Cardiac muscle cell (in vitro differentiated cells and primary cell): Measurements from ENCODE around the gene PRAMEF17. TPM values are rescaled to one million over a fixed set of nuclear protein-coding genes. Genes with fewer than 3 reads are reported as not detected.
"Not testable (repeated sequence)": the region's sequence is repeated elsewhere in the genome, so short reads cannot be mapped to it uniquely, and the experiment has no call there.

Experiments
- DNase-seq, 2 donors: peaks; one replicate each; pipeline versions ENCODE4 v3.0.0 to v3.0.0-alpha.2; 2010 to 2017; ENCODE audit warnings: low read depth in 1 of 2, low spot score in 1 of 2
- H3K27ac ChIP-seq: fragments of 200-600 bp; sonication (generic); 2 replicates; pipeline ENCODE4 v1.5.1; 2016
- H3K27me3 ChIP-seq: fragments of 200-600 bp; sonication (generic); 2 replicates; pipeline ENCODE4 v1.6.0; 2016; ENCODE audit warnings: control low read depth
- H3K36me3 ChIP-seq: fragments of 200-600 bp; sonication (generic); 2 replicates; pipeline ENCODE4 v1.5.1; 2016; ENCODE audit warnings: control low read depth
- H3K4me1 ChIP-seq: fragments of 200-600 bp; sonication (generic); 2 replicates; pipeline ENCODE4 v1.8.1; 2017; ENCODE audit warnings: low read depth, mild to moderate bottlenecking, mixed run types
- H3K4me3 ChIP-seq: fragments of 200-600 bp; sonication (generic); 2 replicates; pipeline ENCODE4 v1.5.1; 2016; ENCODE audit warnings: mild to moderate bottlenecking
- H3K9me3 ChIP-seq: fragments of 200-600 bp; sonication (generic); 2 replicates; pipeline ENCODE4 v1.5.1; 2017; ENCODE audit warnings: low read depth, mild to moderate bottlenecking, control low read depth
- polyA plus RNA-seq: library from polyadenylated mRNA; unstranded; fragments of >200 nt; fragmentation: Nextera tagmentation; extraction: Ambion mirVana; gene quantifications from 2 replicates; pipeline ENCODE4 v1.2.1, GENCODE V29; 2016
- total RNA-seq: library from RNA; depleted of rRNA; stranded (reverse); fragments of >200 nt; gene quantifications from 2 replicates; pipeline ENCODE4 v1.2.3, GENCODE V29; 2016
- TF ChIP-seq, protein P1 (sequence below): IDR thresholded peaks from 2 replicates; pipeline ENCODE4 v1.5.1; 2012; ENCODE audit warnings: low read depth, mild to moderate bottlenecking, low read length

PRAMEF17 gene
- total and polyA plus RNA-seq, 2 experiments from 2014 or later, result not detected

GRCh38 chr1:13395311-13395710, 5.9 kb downstream of the PRAMEF17 start:
- H3K27ac ChIP-seq, H3K4me1 ChIP-seq, H3K36me3 ChIP-seq, H3K4me3 ChIP-seq, H3K27me3 ChIP-seq, DNase-seq, H3K9me3 ChIP-seq: not testable (repeated sequence)

- Histone ChIP-seq H3K36me3 (no peaks in the 10 kb centered on the region), H3K4me1 (no peaks in the 10 kb centered on the region), H3K27ac (no peak overlapping the region), H3K4me3 (no peak overlapping the region), H3K27me3 (no peaks in the 10 kb centered on the region), H3K9me3 (no peaks in the 10 kb centered on the region)
- TF ChIP-seq, protein P1, sequence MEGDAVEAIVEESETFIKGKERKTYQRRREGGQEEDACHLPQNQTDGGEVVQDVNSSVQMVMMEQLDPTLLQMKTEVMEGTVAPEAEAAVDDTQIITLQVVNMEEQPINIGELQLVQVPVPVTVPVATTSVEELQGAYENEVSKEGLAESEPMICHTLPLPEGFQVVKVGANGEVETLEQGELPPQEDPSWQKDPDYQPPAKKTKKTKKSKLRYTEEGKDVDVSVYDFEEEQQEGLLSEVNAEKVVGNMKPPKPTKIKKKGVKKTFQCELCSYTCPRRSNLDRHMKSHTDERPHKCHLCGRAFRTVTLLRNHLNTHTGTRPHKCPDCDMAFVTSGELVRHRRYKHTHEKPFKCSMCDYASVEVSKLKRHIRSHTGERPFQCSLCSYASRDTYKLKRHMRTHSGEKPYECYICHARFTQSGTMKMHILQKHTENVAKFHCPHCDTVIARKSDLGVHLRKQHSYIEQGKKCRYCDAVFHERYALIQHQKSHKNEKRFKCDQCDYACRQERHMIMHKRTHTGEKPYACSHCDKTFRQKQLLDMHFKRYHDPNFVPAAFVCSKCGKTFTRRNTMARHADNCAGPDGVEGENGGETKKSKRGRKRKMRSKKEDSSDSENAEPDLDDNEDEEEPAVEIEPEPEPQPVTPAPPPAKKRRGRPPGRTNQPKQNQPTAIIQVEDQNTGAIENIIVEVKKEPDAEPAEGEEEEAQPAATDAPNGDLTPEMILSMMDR, result no peak
- no peak for DNase-seq
Measured at GRCh38 chr1:13407811-13408210, 18.4 kb downstream of the PRAMEF17 start.

DNA sequence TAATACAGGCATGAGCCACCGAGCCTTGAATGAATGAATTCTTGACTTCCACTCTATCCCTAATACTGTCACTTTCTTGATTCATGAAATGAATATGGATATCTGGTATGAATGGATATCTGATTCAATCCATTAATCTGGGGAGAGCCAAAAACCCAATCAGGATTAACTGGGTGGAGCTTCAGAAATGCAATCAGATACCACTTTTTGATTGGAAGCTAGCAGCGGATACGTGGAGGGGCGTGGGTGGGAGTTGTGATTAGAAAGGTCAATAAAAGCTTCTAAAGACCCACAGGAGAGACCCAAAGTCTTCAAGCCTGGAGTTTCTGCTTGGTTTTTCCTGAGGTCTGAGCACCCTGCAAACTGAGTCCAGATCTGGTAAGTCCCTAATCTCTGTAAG, 20.7 kb downstream of the PRAMEF17 start, which contains the start of gene PRAMEF20:
Gene PRAMEF20, plus strand, starts transcription at position 301 of the 400 bp plus-strand sequence. CDS start 5,905 bp downstream, outside the sequence.
- not testable (repeated sequence) for H3K36me3 ChIP-seq, H3K9me3 ChIP-seq, H3K4me3 ChIP-seq, H3K27me3 ChIP-seq, DNase-seq, H3K4me1 ChIP-seq, H3K27ac ChIP-seq

GRCh38 chr1:13430495-13430894, 41.1 kb downstream of the PRAMEF17 start:
- no peak for DNase-seq
- TF ChIP-seq, protein P1, result no peak
- Histone ChIP-seq H3K4me3 (no peak overlapping the region), H3K36me3 (no peaks in the 10 kb centered on the region), H3K27me3 (no peaks in the 10 kb centered on the region), H3K4me1 (no peaks in the 10 kb centered on the region), H3K27ac (no peak overlapping the region), H3K9me3 (no peaks in the 10 kb centered on the region)

DNA sequence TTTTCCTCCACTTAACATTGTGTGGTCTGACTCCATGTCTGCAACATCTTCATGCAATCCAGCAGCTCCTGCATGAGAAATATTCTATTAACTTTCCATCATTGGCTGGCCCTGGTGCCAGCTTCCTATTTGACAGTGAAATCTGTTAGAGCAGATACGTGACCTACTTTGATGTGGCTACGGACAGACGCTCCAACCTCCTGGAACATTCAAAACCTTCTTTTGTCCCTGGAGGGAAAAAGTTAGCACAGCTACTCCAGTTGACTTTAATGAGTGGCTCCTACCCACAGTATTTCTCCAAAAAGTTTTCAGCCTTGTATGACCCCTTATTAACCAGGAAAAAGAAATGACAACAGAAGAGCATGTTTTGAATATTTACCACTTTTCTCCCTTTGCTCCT, 42.8 kb downstream of the PRAMEF17 start:
- no peaks in the 10 kb centered on the region for H3K9me3 ChIP-seq
- no peaks in the 10 kb centered on the region for H3K36me3 ChIP-seq
- H3K27ac ChIP-seq, result no peak overlapping the region
- TF ChIP-seq, protein P1, result no peak
- H3K4me1 ChIP-seq, result no peaks in the 10 kb centered on the region
- H3K4me3 ChIP-seq, result no peak overlapping the region
- no peaks in the 10 kb centered on the region for H3K27me3 ChIP-seq
- DNase-seq, result no peak

- DNase-seq, H3K4me1 ChIP-seq, H3K27ac ChIP-seq, H3K9me3 ChIP-seq, H3K27me3 ChIP-seq, H3K36me3 ChIP-seq, H3K4me3 ChIP-seq: not testable (repeated sequence)
Measured at GRCh38 chr1:13433694-13434358, 44.4 kb downstream of the PRAMEF17 start.

GRCh38 chr1:13435458-13435857, 46.0 kb downstream of the PRAMEF17 start:
- Histone ChIP-seq H3K36me3 (no peaks in the 10 kb centered on the region), H3K27me3 (no peaks in the 10 kb centered on the region), H3K9me3 (no peaks in the 10 kb centered on the region), H3K4me1 (no peaks in the 10 kb centered on the region), H3K27ac (no peak overlapping the region), H3K4me3 (no peak overlapping the region)
- DNase-seq, result no peak
- TF ChIP-seq, protein P1, result no peak

DNA sequence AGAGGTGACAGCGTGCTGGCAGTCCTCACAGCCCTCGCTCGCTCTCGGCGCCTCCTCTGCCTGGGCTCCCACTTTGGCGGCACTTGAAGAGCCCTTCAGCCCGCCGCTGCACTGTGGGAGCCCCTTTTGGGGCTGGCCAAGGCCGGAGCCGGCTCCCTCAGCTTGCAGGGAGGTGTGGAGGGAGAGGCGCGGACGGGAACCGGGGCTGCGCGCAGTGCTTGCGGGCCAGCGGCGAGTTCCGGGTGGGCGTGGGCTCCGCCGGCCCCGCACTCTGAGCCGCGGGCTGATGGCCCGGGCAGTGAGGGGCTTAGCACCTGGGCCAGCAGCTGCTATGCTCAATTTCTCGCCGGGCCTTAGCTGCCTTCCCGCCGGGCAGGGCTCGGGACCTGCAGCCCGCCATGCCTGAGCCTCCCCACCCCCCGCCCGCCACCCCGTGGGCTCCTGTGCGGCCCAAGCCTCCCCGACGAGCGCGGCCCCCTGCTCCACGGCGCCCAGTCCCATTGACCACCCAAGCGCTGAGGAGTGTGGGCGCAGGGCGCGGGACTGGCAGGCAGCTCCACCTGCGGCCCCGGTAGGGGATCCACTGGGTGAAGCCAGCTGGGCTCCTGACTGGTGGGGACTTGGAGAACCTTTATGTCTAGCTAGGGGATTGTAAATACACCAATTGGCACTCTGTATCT, 49.8 kb downstream of the PRAMEF17 start:
- not testable (repeated sequence) for DNase-seq, H3K27me3 ChIP-seq, H3K4me3 ChIP-seq, H3K36me3 ChIP-seq, H3K4me1 ChIP-seq, H3K9me3 ChIP-seq, H3K27ac ChIP-seq
